IPS-18a (cell line): ENCODE results near the gene SLC13A5.
"Not testable (repeated sequence)": the region's sequence is repeated elsewhere in the genome, so short reads cannot be mapped to it uniquely, and the experiment has no call there.

ENCODE experiments used
- H3K27ac ChIP-seq: one replicate; pipeline ENCODE4 v1.5.1; 2013; ENCODE audit warnings: low read length
- H3K27me3 ChIP-seq: one replicate; pipeline ENCODE4 v1.6.1; 2013; ENCODE audit warnings: mild to moderate bottlenecking, low read length; ENCODE audit not compliant: control insufficient read depth, insufficient read depth
- H3K36me3 ChIP-seq: one replicate; pipeline ENCODE4 v1.6.1; 2013; ENCODE audit warnings: low read depth, low read length; ENCODE audit not compliant: control insufficient read depth
- H3K4me1 ChIP-seq: one replicate; pipeline ENCODE4 v1.6.1; 2013; ENCODE audit warnings: low read depth, low read length; ENCODE audit not compliant: control insufficient read depth
- H3K4me3 ChIP-seq: one replicate; pipeline ENCODE4 v1.5.1; 2013; ENCODE audit warnings: low read length
- H3K9ac ChIP-seq: one replicate; pipeline ENCODE4 v1.6.1; 2013; ENCODE audit warnings: mild to moderate bottlenecking, low read length, moderate library complexity
- H3K9me3 ChIP-seq: one replicate; pipeline ENCODE4 v1.6.1; 2013; ENCODE audit warnings: low read depth, low read length; ENCODE audit not compliant: control insufficient read depth

Gene SLC13A5

DNA sequence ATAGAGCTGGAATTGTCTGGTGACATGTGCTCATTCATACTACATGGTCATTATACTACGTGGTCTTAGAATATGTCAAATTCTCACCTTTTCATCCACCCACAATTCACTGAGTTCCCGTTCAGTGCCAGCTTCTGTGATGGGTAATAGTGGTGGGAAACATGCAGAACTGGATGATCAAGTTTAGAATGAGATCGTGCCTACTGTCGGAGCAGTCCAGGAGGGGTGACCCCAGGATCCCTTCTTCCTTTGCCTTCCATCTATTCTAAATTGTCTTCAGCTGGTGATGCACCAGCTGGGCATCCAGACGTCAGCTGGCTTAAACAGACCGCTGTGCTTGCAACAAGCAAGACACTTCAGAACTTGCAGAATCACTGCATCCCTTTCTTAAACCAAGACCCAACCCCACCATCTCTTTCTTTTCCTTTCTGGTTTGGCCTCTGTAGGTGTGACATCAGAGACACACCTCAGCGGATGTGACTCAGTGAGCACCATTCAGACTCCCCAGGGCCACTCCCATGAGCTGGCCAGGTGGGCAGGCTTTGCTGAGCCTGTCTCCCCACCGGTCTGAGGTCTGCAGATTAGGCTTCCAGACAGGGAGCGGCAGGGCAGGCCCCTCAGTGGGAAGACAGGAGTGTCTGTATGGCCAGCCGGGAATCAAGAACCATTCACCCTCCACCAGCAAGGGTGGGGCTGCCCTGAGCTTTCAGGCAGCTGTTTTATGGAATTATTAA lies 43.5 kb downstream of the SLC13A5 start:
- peaks cover 10% of the 10 kb centered on the region for H3K27me3 ChIP-seq
- H3K4me1 ChIP-seq = no peaks in the 10 kb centered on the region
- no peak overlapping the region for H3K9ac ChIP-seq
- H3K36me3 ChIP-seq = no peaks in the 10 kb centered on the region
- no peak overlapping the region for H3K27ac ChIP-seq
- no peak overlapping the region for H3K4me3 ChIP-seq
- no peaks in the 10 kb centered on the region for H3K9me3 ChIP-seq

DNA sequence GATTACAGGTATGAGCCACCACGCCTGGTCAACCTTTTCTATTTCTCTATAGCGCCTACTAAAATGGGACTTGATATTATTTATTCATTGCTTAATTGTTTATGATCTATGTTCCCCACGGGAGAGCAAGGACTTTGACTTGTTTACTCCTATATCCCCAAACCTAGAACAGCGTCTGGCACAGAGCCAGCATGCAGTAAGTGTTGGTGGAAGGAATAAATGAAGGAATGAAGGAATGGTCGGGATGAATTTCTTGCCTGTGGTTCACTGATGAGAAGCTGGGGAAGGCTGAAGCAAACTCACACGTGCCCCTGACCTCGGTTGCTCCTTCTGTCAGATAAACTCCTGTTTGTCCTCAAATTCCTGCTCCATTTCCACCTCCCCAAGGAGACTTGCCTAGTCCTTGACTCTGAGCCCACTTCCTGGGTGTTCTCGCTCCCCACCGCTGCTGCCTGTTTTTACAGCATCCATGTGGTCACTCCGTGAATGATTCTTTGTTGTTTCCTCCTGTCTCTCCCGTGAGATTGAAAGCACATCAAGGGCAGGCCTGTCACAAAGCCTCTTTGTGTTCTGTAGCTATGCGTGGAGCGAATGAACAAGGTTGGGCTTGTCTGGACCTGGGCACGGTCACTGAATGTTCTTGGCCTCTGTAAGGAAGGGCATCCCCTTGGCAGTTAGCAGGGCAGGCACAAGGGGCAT lies 44.3 kb downstream of the SLC13A5 start:
- Histone ChIP-seq H3K36me3 (no peaks in the 10 kb centered on the region), H3K9me3 (no peaks in the 10 kb centered on the region), H3K4me1 (no peaks in the 10 kb centered on the region), H3K9ac (no peak overlapping the region), H3K27me3 (peaks cover 10% of the 10 kb centered on the region), H3K27ac (no peak overlapping the region), H3K4me3 (no peak overlapping the region)

GRCh38 chr17:6668219-6668618 lies 45.0 kb downstream of the SLC13A5 start:
- Histone ChIP-seq H3K4me3 (no peak overlapping the region), H3K9me3 (no peaks in the 10 kb centered on the region), H3K27ac (no peak overlapping the region), H3K4me1 (no peaks in the 10 kb centered on the region), H3K27me3 (peaks cover 10% of the 10 kb centered on the region), H3K9ac (no peak overlapping the region), H3K36me3 (no peaks in the 10 kb centered on the region)

GRCh38 chr17:6667516-6667915 lies 45.7 kb downstream of the SLC13A5 start:
- H3K4me1 ChIP-seq = no peaks in the 10 kb centered on the region
- no peak overlapping the region for H3K9ac ChIP-seq
- H3K27me3 ChIP-seq = peaks cover 10% of the 10 kb centered on the region
- H3K9me3 ChIP-seq = no peaks in the 10 kb centered on the region
- H3K36me3 ChIP-seq = no peaks in the 10 kb centered on the region
- H3K4me3 ChIP-seq = no peak overlapping the region
- no peak overlapping the region for H3K27ac ChIP-seq

DNA sequence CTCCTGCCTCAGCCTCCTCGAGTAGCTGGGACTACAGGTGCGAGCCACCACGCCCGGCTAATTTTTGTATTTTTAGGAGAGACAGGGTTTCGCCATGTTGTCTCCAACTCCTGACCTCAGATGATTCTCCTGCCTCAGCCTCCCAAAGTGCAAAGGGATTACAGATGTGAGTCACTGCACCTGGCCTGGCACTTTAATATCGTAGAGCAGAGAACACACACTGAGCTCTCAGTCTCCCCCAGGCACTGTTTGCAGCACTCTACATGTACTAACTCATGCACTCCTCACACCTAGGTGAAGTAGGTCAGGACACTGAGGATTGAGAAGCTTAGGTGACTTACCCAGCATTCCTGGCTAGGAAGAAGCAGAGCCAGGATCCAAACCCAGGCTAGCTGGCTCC lies 46.6 kb downstream of the SLC13A5 start:
- H3K36me3 ChIP-seq = no peaks in the 10 kb centered on the region
- no peak overlapping the region for H3K4me3 ChIP-seq
- H3K27me3 ChIP-seq = peaks cover 10% of the 10 kb centered on the region
- no peak overlapping the region for H3K27ac ChIP-seq
- no peaks in the 10 kb centered on the region for H3K9me3 ChIP-seq
- no peak overlapping the region for H3K9ac ChIP-seq
- no peaks in the 10 kb centered on the region for H3K4me1 ChIP-seq

GRCh38 chr17:6666077-6666521 lies 47.1 kb downstream of the SLC13A5 start:
- Histone ChIP-seq H3K27ac (no peak overlapping the region), H3K36me3 (no peaks in the 10 kb centered on the region), H3K9me3 (no peaks in the 10 kb centered on the region), H3K9ac (no peak overlapping the region), H3K4me3 (no peak overlapping the region), H3K4me1 (no peaks in the 10 kb centered on the region), H3K27me3 (peaks cover 10% of the 10 kb centered on the region)

- not testable (repeated sequence) for H3K4me1 ChIP-seq, H3K9me3 ChIP-seq, H3K4me3 ChIP-seq, H3K27ac ChIP-seq, H3K9ac ChIP-seq, H3K36me3 ChIP-seq
- peaks cover 12% of the 10 kb centered on the region for H3K27me3 ChIP-seq
Measured at GRCh38 chr17:6663200-6663599, 50.0 kb downstream of the SLC13A5 start.

- no peak overlapping the region for H3K27ac ChIP-seq
- no peaks in the 10 kb centered on the region for H3K36me3 ChIP-seq
- H3K27me3 ChIP-seq = peaks cover 22% of the 10 kb centered on the region
- H3K4me1 ChIP-seq = no peaks in the 10 kb centered on the region
- no peak overlapping the region for H3K9ac ChIP-seq
- no peak overlapping the region for H3K4me3 ChIP-seq
- H3K9me3 ChIP-seq = no peaks in the 10 kb centered on the region
Measured at GRCh38 chr17:6661464-6661848, 51.7 kb downstream of the SLC13A5 start.

DNA sequence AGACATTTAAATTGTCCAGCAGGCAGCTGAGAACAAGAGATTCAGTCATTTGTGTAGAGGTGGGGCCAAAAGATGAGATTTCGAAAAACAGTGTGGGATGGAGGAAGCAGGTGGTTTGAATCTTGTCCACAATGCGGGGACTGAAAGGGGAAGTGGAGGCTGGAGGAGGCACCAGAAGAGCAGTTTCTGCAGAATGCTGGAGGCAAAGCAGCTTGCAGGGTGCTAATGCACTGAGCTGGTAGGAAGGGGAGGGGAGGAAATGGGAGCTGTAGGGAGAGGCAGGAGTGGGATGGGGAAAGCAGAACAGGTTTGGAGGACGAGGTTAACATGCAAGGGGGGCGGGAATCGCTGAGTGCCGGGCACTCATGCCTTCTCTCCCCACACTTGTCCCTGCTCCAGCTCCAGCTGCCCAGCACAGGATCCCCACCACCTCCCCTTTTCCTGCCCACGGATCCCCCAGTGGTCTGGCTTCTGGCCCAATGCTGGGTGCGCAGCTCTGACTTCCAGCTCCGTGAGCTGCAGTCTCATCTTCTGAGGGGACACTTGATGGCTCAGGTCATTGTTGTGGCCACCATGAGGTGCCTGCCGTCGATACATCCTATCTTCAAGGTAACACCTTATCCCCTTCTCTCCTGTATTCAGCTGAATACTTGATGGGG lies 52.2 kb downstream of the SLC13A5 start:
- H3K4me1 ChIP-seq = no peaks in the 10 kb centered on the region
- H3K9ac ChIP-seq = no peak overlapping the region
- H3K4me3 ChIP-seq = no peak overlapping the region
- H3K9me3 ChIP-seq = no peaks in the 10 kb centered on the region
- H3K27ac ChIP-seq = no peak overlapping the region
- H3K36me3 ChIP-seq = no peaks in the 10 kb centered on the region
- H3K27me3 ChIP-seq = peaks cover 27% of the 10 kb centered on the region

- peaks cover 28% of the 10 kb centered on the region for H3K27me3 ChIP-seq
- H3K4me3 ChIP-seq = no peak overlapping the region
- H3K4me1 ChIP-seq = peaks cover 4% of the 10 kb centered on the region
- H3K9me3 ChIP-seq = no peaks in the 10 kb centered on the region
- H3K27ac ChIP-seq = no peak overlapping the region
- no peaks in the 10 kb centered on the region for H3K36me3 ChIP-seq
- no peak overlapping the region for H3K9ac ChIP-seq
Measured at GRCh38 chr17:6660101-6660500, 53.1 kb downstream of the SLC13A5 start.

GRCh38 chr17:6658411-6658810 lies 54.8 kb downstream of the SLC13A5 start:
- H3K27ac ChIP-seq, H3K9me3 ChIP-seq, H3K9ac ChIP-seq, H3K36me3 ChIP-seq, H3K4me3 ChIP-seq: not testable (repeated sequence)
- H3K27me3 ChIP-seq = peaks cover 42% of the 10 kb centered on the region
- H3K4me1 ChIP-seq = peaks cover 12% of the 10 kb centered on the region
